ENCODE results near the gene VPS26A.
"Not testable (repeated sequence)": the region's sequence is repeated elsewhere in the genome, so short reads cannot be mapped to it uniquely, and the experiment has no call there.

The VPS26A gene

DNA sequence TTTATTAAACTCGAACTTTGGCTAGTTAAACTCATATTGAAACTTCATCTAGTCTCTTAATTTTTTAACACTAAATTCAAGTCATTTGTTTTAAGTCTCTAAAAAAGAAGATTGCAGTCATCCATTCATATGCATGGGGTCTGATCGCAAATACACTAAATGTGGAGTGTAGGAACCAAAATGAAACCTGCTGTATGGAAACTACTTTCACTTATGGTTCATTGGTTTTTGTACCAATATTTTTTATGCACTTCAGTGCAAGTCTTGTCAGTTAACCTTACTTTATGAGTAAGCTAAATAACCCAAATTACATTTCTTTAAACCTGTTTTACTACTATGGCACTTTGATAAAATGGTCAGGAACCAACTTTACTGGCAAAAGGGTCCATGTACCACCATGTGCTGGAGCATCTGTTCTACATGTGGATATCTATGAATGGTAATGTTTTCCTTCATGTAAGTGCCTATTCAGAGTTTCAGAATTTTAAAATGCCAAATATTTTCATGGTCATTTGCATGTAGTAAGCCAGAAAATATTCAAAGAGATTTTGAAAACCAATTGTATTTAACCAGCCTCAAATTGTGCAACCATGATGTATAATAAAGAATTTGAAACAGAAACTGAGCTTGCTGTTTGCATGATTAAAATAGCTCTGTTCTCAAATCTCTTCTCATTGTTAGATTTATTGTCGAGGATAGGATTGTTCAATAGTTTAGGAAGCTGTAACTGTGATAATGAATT lies 48.4 kb downstream of the VPS26A start:
- H3K27me3 Mint-ChIP-seq, result no peaks in the 10 kb centered on the region
- no peak for ATAC-seq (ENCODE audit: low read depth)
- no peak for DNase-seq (ENCODE audit: low spot score in 2 of 2)
- no peak overlapping the region for H3K4me3 Mint-ChIP-seq
- H3K27ac Mint-ChIP-seq, result peak overlapping the region; percentile 78
- H3K4me1 Mint-ChIP-seq, result no peaks in the 10 kb centered on the region
- H3K9me3 Mint-ChIP-seq, result no peaks in the 10 kb centered on the region
- H3K36me3 Mint-ChIP-seq, result peaks cover 11% of the 10 kb centered on the region

DNA sequence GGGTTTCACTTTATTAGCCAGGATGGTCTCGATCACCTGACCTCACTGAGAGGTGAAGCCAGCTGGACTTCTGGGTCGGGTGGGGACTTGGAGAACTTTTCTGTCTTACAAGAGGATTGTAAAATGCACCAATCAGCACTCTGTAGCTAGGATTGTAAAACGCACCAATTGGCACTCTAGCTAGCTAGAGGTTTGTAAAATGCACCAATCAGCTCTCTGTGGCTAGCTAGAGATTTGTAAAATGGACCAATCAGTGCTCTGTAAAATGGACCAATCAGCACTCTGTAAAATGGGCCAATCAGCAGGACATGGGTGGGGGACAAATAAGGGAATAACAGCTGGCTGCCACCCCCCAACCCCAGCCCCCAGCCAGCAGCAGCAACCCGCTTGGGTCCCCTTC lies 51.3 kb downstream of the VPS26A start:
- not testable (repeated sequence) for H3K9me3 Mint-ChIP-seq; H3K27me3 Mint-ChIP-seq; H3K4me1 Mint-ChIP-seq; ATAC-seq (ENCODE audit: low read depth); DNase-seq (ENCODE audit: low spot score in 2 of 2); H3K27ac Mint-ChIP-seq; H3K4me3 Mint-ChIP-seq; H3K36me3 Mint-ChIP-seq

DNA sequence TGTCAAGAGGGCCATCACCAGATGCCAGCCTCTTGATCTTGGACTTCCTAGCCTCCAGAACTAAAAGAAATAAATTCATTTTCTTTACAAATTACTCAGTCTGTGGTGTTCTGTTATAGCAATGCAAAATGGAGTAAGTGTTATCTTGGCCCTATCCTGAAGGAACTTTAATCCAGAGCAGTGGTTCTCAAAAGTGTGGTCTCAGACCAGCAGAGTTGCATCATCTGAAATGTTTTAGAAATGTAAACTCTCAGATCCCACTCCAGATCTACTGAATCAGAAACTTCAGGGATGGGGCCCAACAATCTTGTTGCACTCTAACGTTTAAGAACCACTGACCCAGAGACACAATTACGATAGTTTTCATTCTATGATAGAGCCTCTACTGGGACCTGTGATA lies 52.8 kb downstream of the VPS26A start:
- H3K27me3 Mint-ChIP-seq, result no peaks in the 10 kb centered on the region
- no peaks in the 10 kb centered on the region for H3K9me3 Mint-ChIP-seq
- peaks cover 12% of the 10 kb centered on the region for H3K4me1 Mint-ChIP-seq
- no peak overlapping the region for H3K4me3 Mint-ChIP-seq
- H3K36me3 Mint-ChIP-seq, result no peaks in the 10 kb centered on the region
- H3K27ac Mint-ChIP-seq, result no peak overlapping the region
- no peak for DNase-seq (ENCODE audit: low spot score in 2 of 2)
- ATAC-seq (ENCODE audit: low read depth), result no peak

DNA sequence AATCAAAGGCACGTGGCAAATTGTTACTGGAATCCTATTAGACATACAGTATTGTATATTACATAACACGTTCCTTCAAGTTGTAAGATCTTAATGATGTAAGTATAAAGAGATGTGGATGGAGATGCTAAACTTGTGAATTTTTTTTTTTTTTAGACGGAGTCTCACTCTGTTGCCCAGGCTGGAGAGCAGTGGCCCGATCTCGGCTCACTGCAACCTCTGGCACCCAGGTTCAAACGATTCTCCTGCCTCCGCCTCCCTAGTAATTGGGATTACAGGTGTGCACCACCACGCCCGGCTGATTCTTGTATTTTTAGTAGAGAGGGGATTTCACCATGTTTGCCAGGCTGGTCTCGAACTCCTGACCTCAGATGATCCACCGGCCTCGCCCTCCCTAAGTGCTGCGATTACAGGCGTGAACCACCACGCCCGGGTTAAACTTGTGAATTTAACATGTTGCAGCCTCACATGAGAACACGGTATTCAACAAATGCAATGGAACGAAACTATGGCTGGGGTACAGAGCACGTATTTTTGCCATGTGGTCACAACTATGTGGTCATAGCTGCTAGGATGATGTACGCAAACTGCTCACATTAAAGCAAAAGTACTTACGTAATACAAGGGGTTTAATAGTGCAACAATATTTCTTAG lies 55.2 kb downstream of the VPS26A start:
- peak overlapping the region; percentile 96 for H3K4me3 Mint-ChIP-seq

DNA sequence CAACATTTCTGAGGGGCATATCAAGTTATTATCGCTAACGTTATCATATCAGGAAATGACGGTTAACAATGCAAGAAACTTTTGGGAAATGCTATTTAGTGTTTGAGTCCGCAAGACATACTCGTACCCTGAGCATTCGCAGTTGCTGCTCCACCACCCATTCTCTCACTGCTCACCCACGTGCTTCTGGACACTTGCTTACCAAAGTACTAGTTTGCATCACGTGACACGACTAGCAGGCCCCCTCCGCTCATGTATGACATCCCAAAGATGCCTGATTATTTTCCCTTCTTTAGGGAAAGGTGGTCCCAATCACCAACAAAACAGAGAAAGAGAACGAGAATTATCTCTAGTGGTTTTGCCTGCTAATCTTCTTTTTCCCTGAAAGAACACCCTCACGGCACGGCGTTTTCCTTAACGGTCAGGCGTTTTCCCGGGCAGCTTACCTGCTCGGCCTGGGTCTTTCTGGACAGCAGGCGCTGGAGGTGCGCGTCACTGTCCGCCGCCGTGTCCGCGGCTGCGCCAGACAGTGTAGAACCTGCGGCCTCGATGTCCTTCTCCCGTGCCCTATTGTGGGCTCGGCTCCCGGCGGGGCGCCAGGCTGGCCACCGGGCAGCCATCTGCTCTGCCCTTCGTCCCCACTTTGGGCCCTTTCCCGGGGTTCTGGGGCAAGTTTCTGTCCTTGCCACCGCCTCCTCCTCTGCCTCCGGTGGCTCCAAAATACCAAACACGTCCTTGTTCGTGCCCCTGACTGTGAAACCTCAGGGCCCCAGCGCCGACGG lies 56.0 kb downstream of the VPS26A start, which contains the start of gene SUPV3L1:
Gene SUPV3L1, plus strand, starts transcription at position 492 of the 782 bp plus-strand sequence. Its CDS starts 58 bp downstream, at position 550.
- H3K27ac Mint-ChIP-seq, result peak within 1 kb of the TSS; percentile 100
- DNase-seq (ENCODE audit: low spot score in 2 of 2), result peak; percentile 90 to 95
- no peaks in the 10 kb centered on the region for H3K9me3 Mint-ChIP-seq
- peak; percentile 83 for ATAC-seq (ENCODE audit: low read depth)
- no peaks in the 10 kb centered on the region for H3K27me3 Mint-ChIP-seq
- H3K4me1 Mint-ChIP-seq, result peaks cover 23% of the 10 kb centered on the region
- H3K4me3 Mint-ChIP-seq, result peak within 1 kb of the TSS; percentile 96
- H3K36me3 Mint-ChIP-seq, result peaks cover 10% of the 10 kb centered on the region

More for the DNA sequence above, 55.2 kb downstream of the VPS26A start:
- Mint-ChIP-seq H3K4me1 (peaks cover 21% of the 10 kb centered on the region), H3K27ac (peak overlapping the region; percentile 100), H3K27me3 (no peaks in the 10 kb centered on the region), H3K36me3 (peaks cover 8% of the 10 kb centered on the region), H3K9me3 (no peaks in the 10 kb centered on the region)
- ATAC-seq (ENCODE audit: low read depth) (peak; percentile 59), DNase-seq (ENCODE audit: low spot score in 2 of 2) (peak in 1 of 2 donors; percentile 43)

DNA sequence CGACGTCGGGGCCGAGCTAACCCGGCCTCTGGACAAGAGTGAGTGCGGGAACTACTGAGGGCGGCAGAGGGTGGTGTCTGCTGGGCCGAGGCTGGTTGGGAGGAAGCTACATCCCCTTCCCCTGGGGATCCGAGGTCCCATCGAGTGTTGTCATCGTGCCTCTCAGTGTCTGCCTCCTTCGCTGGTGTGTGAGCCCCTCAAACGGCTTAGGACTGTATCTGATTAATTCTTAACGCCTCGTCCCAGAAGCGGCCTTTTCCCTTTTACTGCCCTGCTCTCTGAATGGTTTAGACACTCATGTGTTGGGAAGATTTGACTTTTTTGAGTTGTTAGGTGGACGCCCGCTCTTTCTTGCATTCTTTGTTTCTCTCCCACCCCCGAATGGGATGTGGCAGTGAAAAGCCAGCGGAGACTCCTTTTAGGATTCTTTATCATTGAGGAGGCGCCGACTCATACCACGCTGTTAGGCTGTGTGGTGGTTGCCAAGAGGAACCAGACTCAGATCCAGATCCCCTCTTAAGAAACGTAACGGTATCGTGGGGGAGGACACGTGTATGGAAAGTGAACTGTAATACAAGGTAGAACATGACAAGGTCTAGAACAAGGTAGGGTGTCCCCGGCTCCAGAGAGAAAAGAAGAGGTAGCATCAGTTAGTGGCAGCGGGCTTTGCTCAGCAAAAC lies 56.7 kb downstream of the VPS26A start:
- Mint-ChIP-seq H3K36me3 (peaks cover 12% of the 10 kb centered on the region), H3K9me3 (no peaks in the 10 kb centered on the region), H3K27me3 (no peaks in the 10 kb centered on the region), H3K27ac (peak overlapping the region; percentile 100), H3K4me3 (peak overlapping the region; percentile 96), H3K4me1 (peaks cover 23% of the 10 kb centered on the region)
- DNase-seq (ENCODE audit: low spot score in 2 of 2), result peak in 1 of 2 donors; percentile 8
- ATAC-seq (ENCODE audit: low read depth), result no peak

DNA sequence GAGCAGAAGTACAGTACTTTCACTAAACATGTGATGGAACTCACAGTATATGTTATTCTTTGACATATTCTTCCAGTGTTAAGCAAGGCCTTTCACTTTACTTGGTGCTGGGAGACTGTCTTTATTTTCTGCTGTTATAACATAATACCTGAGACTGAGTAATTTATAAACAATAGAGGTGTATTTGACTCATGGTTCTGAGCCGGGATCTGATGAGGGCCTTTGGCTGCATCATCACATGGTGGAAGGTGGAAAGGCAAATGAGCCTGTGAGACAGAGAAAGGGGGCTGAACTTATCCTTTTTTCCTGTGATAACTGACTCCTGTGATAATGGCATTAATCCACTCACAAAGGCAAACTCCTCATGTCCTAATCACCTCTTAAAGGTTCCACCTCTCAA lies 57.5 kb downstream of the VPS26A start:
- H3K9me3 Mint-ChIP-seq, result no peaks in the 10 kb centered on the region
- peak overlapping the region; percentile 96 for H3K4me3 Mint-ChIP-seq
- peaks cover 13% of the 10 kb centered on the region for H3K36me3 Mint-ChIP-seq
- peaks cover 23% of the 10 kb centered on the region for H3K4me1 Mint-ChIP-seq
- no peak for DNase-seq (ENCODE audit: low spot score in 2 of 2)
- ATAC-seq (ENCODE audit: low read depth), result no peak
- H3K27me3 Mint-ChIP-seq, result no peaks in the 10 kb centered on the region
- H3K27ac Mint-ChIP-seq, result peak overlapping the region; percentile 100

DNA sequence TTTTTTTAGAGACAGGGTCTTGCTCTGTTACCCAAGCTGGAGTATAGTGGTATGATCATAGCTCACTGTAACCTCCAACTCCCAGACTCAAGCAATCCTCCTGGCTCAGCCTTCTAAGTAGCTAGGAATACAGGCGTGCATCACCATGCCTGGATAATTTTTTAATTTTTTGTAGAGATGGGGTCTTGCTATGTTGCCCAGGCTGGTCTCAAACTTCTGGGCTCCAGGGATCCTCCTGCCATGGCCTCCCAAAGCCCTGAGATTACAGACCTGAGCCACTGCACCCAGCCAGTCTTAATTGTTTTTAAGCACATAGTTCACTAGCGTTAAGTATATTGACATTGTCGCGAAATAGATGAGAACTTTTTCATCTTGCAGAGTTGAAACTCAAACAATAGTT lies 58.0 kb downstream of the VPS26A start:
- H3K27me3 Mint-ChIP-seq, result no peaks in the 10 kb centered on the region
- H3K4me1 Mint-ChIP-seq, result peaks cover 23% of the 10 kb centered on the region
- H3K9me3 Mint-ChIP-seq, result no peaks in the 10 kb centered on the region
- peaks cover 18% of the 10 kb centered on the region for H3K36me3 Mint-ChIP-seq
- H3K27ac Mint-ChIP-seq, result no peak overlapping the region
- ATAC-seq (ENCODE audit: low read depth) (no peak), DNase-seq (ENCODE audit: low spot score in 2 of 2) (no peak)
- no peak overlapping the region for H3K4me3 Mint-ChIP-seq

DNA sequence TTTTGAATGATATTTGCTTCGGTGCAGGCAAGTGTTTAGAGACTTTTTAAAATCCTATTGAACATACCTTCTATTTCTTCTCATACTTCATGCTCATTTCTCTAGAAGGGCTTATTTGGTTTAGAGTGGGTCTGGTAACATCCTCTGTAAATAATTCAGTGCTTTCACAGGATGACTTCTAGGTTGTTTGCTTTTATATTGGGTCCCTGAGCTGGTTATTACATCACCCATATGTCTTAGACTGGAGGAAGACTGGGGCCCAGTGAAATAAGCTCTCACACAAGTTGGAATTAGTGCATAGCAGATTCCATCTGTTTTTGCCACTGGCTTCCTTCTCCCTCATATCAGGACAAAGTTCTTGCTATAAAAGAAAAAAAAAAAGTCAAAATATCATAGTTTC lies 62.5 kb downstream of the VPS26A start:
- no peak overlapping the region for H3K4me3 Mint-ChIP-seq
- no peaks in the 10 kb centered on the region for H3K27me3 Mint-ChIP-seq
- H3K36me3 Mint-ChIP-seq, result peaks cover 27% of the 10 kb centered on the region
- ATAC-seq (ENCODE audit: low read depth) (no peak), DNase-seq (ENCODE audit: low spot score in 2 of 2) (no peak)
- no peaks in the 10 kb centered on the region for H3K9me3 Mint-ChIP-seq
- H3K4me1 Mint-ChIP-seq, result peaks cover 12% of the 10 kb centered on the region
- peak overlapping the region; percentile 20 for H3K27ac Mint-ChIP-seq

DNA sequence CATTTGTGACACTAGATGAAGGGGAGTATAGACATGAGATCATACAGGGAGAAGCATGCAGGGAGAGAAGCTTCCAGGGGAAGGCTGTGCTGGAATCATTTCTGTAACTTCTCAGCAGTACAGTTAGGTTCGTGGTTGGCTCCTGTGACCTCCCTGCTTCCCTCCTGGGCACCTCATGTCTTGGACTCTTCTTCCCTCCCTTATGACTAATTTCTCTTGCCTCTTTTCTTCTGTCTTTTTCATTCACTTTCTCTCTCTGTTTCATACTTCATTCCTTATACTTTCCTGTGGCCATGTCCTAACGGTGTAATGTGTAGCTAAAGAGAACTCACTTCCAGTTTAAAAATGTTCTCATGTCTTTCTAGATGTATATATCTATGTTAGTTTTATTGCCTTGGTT lies 77.1 kb downstream of the VPS26A start:
- peaks cover 7% of the 10 kb centered on the region for H3K4me1 Mint-ChIP-seq
- H3K27ac Mint-ChIP-seq, result no peak overlapping the region
- DNase-seq (ENCODE audit: low spot score in 2 of 2) (no peak), ATAC-seq (ENCODE audit: low read depth) (no peak)
- H3K36me3 Mint-ChIP-seq, result peaks cover 15% of the 10 kb centered on the region
- H3K4me3 Mint-ChIP-seq, result no peak overlapping the region
- no peaks in the 10 kb centered on the region for H3K9me3 Mint-ChIP-seq
- no peaks in the 10 kb centered on the region for H3K27me3 Mint-ChIP-seq

DNA sequence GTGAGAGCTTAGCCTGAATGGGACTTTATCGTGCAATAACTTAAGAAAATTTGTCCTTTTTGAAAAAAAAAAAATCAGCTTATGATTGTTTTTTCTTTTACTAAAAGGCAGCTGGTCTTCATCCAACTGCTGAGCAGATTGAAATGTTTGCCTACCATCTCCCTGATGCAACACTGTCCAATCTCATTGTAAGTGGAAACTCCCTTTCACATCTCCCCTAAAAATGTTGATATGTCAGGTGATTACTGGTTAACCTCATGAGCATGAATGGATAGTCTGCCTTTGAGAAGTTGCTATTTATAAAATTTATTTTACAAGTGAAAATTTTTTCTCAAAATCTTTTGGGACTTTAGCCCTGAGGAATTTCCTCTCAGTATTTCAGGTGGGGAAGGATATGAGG lies 78.4 kb downstream of the VPS26A start:
- H3K4me1 Mint-ChIP-seq, result peaks cover 7% of the 10 kb centered on the region
- peak; percentile 72 for ATAC-seq (ENCODE audit: low read depth)
- DNase-seq (ENCODE audit: low spot score in 2 of 2), result no peak
- no peak overlapping the region for H3K4me3 Mint-ChIP-seq
- no peaks in the 10 kb centered on the region for H3K9me3 Mint-ChIP-seq
- no peaks in the 10 kb centered on the region for H3K27me3 Mint-ChIP-seq
- peak overlapping the region; percentile 45 for H3K27ac Mint-ChIP-seq
- H3K36me3 Mint-ChIP-seq, result peaks cover 20% of the 10 kb centered on the region

DNA sequence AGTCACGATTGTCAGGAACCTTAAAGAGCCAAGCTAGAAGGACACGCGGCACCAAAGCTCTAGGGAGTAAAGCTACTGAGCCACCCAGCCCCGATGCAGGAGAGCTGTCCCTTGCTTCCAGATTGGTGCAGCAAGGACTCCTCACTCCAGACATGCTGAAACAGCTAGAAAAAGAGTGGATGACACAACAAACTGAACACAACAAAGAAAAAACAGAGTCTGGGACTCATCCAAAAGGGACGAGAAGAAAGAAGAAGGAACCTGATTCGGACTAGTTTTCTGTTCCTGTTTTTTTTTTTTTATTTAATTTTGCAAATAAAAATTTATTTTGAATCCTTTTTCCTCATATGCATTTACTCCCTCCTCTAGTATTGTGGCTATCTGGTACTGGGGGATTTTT lies 84.8 kb downstream of the VPS26A start:
- H3K27me3 Mint-ChIP-seq, result no peaks in the 10 kb centered on the region
- H3K27ac Mint-ChIP-seq, result no peak overlapping the region
- H3K36me3 Mint-ChIP-seq, result peaks cover 18% of the 10 kb centered on the region
- H3K4me1 Mint-ChIP-seq, result peaks cover 6% of the 10 kb centered on the region
- no peak overlapping the region for H3K4me3 Mint-ChIP-seq
- no peaks in the 10 kb centered on the region for H3K9me3 Mint-ChIP-seq
- DNase-seq (ENCODE audit: low spot score in 2 of 2) (no peak), ATAC-seq (ENCODE audit: low read depth) (no peak)

DNA sequence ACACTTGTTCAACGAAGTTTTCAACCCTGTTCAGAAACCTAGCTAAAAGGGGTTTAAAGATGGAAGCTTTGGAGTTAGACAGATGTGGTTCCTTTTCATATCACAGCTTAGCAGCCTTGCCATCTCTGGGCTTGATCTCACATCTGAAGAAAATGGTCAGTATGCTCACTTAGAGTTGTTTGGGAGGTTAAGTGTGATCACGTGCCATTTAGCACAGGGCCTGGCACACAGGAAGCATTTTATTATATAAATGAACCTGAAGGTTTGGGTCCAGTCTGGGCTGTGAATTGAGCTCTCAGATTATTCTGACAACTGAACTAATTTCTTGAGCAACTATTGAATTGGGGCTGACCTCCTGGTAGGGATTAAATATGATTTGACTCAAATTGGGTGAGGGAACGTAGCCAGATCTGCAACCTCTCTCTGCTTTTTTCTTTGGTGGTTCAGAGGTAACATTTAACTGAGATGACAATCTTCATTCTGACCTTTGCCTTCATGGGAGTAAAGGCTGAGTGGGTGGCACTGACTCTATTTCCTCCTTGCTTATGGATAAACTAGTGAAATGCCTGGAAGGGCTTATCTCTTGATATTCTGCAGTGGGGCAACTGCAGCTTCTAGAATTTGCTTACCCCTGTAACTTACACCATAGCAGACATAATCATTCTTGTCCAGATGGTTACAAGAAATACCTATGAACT lies 86.0 kb downstream of the VPS26A start:
- H3K9me3 Mint-ChIP-seq, result peaks cover 3% of the 10 kb centered on the region
- H3K4me1 Mint-ChIP-seq, result peaks cover 12% of the 10 kb centered on the region
- no peak overlapping the region for H3K27ac Mint-ChIP-seq
- H3K27me3 Mint-ChIP-seq, result no peaks in the 10 kb centered on the region
- DNase-seq (ENCODE audit: low spot score in 2 of 2) (no peak), ATAC-seq (ENCODE audit: low read depth) (no peak)
- peaks cover 17% of the 10 kb centered on the region for H3K36me3 Mint-ChIP-seq
- no peak overlapping the region for H3K4me3 Mint-ChIP-seq

Measured in memory B cell (primary cell).